Stimulated activated naive CD8-positive, alpha-beta T cell treated with anti-CD3 and anti-CD28 coated beads, Interleukin-15, Interleukin-2, amounts not matched to agents 100 ng/mL and 50 ng/mL, for 24 hours (primary cell): Measurements from ENCODE around the gene A3GALT2.

Experiments used
- H3K27ac Mint-ChIP-seq: one replicate; pipeline ENCODE4 v1.8.0; 2021; ENCODE audit warnings: mild to moderate bottlenecking, mixed read lengths
- H3K27me3 Mint-ChIP-seq: one replicate; pipeline ENCODE4 v1.8.0; 2021; ENCODE audit warnings: mixed read lengths
- H3K36me3 Mint-ChIP-seq: one replicate; pipeline ENCODE4 v1.8.0; 2021; ENCODE audit warnings: low read depth, mixed read lengths
- H3K4me1 Mint-ChIP-seq: one replicate; pipeline ENCODE4 v1.8.0; 2021; ENCODE audit warnings: low read depth, mixed read lengths
- H3K4me3 Mint-ChIP-seq: one replicate; pipeline ENCODE4 v1.8.0; 2021; ENCODE audit warnings: mild to moderate bottlenecking, mixed read lengths
- H3K9me3 Mint-ChIP-seq: one replicate; pipeline ENCODE4 v1.8.0; 2021; ENCODE audit warnings: mixed read lengths

The A3GALT2 gene

DNA sequence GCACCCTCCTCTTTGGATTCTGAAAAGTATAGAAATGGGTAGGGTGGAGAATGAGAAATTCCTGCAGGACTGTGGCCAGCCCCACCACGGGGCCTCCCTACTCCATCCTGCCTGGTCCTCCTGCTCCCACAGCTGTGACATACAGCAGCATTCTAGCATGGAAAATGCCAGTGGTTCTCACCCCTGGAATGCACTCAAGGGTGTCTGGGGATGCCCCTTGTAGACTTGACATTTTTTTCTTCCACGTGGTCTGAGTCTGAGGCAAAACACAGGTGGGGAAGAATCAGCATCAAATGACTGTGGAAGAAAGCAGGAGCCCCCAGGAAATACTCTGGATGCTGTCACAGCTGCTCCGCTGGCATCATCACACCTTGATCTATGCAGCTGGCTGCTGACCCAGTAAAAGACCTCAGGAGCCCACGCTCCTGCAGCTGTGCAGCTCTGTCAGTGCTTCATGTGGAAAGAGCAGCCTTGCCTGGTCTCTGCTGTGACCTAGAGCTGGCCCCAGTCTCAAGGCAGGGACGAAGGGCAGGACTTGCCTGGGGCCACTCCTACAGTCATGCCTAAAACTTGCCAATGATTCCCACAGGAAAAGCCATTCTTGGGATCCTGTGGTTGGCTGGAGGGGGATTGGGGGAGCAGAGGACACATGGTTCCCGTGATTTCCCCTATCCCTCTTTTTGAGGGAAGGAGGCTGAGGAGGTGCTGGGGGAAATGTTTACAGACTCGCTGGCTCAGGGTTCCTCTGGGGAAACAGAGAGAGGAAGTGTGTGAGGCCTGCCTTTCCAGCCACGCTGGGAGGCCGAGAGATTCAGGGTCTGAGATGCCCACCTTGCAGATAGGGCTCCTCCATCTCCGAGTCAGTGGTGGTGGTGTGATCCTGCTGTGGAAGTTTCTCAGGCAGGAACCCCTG lies 10.8 kb upstream of the A3GALT2 start:
- H3K27me3 Mint-ChIP-seq, result no peaks in the 10 kb centered on the region
- no peaks in the 10 kb centered on the region for H3K9me3 Mint-ChIP-seq
- H3K4me3 Mint-ChIP-seq, result no peak overlapping the region
- H3K36me3 Mint-ChIP-seq, result peaks cover 58% of the 10 kb centered on the region
- peaks cover 3% of the 10 kb centered on the region for H3K4me1 Mint-ChIP-seq
- no peak overlapping the region for H3K27ac Mint-ChIP-seq

- H3K9me3 Mint-ChIP-seq, result no peaks in the 10 kb centered on the region
- no peak overlapping the region for H3K27ac Mint-ChIP-seq
- no peak overlapping the region for H3K4me3 Mint-ChIP-seq
- H3K4me1 Mint-ChIP-seq, result no peaks in the 10 kb centered on the region
- H3K27me3 Mint-ChIP-seq, result no peaks in the 10 kb centered on the region
- peaks cover 65% of the 10 kb centered on the region for H3K36me3 Mint-ChIP-seq
Measured at GRCh38 chr1:33330906-33331305, 10.0 kb upstream of the A3GALT2 start.

- Mint-ChIP-seq H3K27me3 (no peaks in the 10 kb centered on the region), H3K27ac (no peak overlapping the region), H3K36me3 (peaks cover 70% of the 10 kb centered on the region), H3K4me1 (no peaks in the 10 kb centered on the region), H3K9me3 (no peaks in the 10 kb centered on the region), H3K4me3 (no peak overlapping the region)
Measured at GRCh38 chr1:33330361-33330890, 9.5 kb upstream of the A3GALT2 start.

DNA sequence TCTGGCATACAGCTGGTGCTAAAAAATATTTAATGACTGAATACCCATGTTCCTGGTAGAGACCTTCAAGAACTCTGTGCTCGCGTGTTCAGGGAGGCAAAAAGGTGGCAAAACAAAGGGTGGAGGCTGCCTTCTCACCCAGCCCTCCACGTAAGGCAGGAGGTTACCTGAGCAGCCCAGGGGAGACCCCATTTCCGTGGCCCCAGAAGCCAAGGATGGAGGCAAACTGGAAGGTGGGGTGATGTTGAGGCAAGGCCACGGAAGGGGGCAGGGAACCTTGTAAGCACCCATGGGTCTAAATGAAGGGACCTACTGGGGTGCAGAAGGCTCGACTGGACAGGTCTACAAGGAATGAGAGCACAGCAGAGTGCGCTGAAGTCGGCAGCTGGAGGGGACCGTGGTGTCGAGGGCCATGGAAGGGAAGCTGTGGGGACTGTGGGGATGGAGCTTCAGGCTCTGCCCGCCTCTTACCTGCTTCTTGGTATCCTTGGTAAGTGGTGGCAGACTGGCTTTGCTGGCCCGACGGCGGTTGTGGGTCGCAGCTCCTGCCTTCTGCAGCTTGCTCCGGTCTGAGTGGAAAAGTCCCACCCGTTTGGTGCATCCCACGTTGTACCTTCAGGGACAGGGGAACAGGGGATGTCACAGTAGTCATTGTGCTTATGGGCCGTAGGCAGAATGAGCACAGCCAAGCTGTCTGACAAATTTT lies 8.9 kb upstream of the A3GALT2 start:
- peaks cover 69% of the 10 kb centered on the region for H3K36me3 Mint-ChIP-seq
- H3K4me3 Mint-ChIP-seq, result no peak overlapping the region
- no peaks in the 10 kb centered on the region for H3K9me3 Mint-ChIP-seq
- no peak overlapping the region for H3K27ac Mint-ChIP-seq
- H3K27me3 Mint-ChIP-seq, result no peaks in the 10 kb centered on the region
- H3K4me1 Mint-ChIP-seq, result no peaks in the 10 kb centered on the region

DNA sequence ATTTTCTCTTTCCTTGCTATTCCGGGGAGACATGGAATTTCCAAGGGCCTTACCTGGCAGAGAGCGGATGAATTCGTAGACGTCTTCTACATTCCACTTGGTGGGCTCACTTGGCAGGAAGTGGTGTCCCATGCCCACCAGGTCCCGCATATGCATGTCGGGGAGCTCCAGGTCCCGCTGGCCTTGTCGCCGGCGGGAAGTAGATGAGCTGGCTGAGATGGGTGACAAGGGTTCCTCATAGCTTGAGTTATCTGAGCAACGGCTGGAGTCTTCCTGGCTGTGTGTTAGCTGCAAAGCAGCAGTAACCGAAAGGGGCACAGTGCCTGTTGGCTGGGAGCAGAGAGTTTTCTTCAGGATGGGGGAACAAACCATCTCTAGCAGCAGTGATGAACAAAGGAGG lies 7.9 kb upstream of the A3GALT2 start:
- H3K27me3 Mint-ChIP-seq, result no peaks in the 10 kb centered on the region
- H3K4me3 Mint-ChIP-seq, result no peak overlapping the region
- H3K36me3 Mint-ChIP-seq, result peaks cover 70% of the 10 kb centered on the region
- H3K4me1 Mint-ChIP-seq, result no peaks in the 10 kb centered on the region
- no peak overlapping the region for H3K27ac Mint-ChIP-seq
- H3K9me3 Mint-ChIP-seq, result no peaks in the 10 kb centered on the region

DNA sequence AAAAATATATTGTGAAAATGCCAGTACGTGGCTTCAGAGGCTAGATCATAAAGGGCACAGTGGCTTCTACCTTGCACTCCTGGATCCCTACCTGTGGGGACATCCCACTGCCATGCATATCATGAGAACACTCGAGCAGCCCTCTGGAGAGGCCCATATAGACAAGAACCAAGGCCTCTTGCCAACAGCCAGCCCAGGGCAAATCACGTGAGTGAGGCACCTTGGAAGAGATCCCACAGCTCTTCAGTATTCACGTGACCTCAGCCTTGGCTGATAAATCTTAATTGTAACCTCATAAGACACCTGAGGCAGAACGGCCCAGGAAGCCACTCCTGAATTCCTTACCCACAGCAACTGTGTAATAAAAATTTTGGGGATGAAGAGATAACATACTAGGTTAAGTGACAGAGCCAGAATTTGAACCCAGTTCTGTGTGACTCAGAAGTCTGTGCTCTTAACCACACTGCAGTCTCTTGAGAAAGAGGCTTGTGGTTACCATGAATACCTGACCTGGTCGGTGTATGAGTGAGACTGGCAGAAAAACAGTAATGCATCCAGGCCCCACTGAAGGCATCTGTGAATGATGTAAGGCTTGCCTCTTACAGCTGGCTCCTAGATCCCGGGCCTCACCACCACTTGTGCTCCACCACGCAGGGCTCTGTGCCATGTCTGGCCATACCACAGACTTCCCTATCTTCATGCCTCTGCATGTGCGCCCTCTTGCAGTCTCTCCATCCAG lies 6.9 kb upstream of the A3GALT2 start:
- Mint-ChIP-seq H3K27ac (no peak overlapping the region), H3K4me1 (no peaks in the 10 kb centered on the region), H3K27me3 (no peaks in the 10 kb centered on the region), H3K9me3 (no peaks in the 10 kb centered on the region), H3K36me3 (peaks cover 61% of the 10 kb centered on the region), H3K4me3 (no peak overlapping the region)

DNA sequence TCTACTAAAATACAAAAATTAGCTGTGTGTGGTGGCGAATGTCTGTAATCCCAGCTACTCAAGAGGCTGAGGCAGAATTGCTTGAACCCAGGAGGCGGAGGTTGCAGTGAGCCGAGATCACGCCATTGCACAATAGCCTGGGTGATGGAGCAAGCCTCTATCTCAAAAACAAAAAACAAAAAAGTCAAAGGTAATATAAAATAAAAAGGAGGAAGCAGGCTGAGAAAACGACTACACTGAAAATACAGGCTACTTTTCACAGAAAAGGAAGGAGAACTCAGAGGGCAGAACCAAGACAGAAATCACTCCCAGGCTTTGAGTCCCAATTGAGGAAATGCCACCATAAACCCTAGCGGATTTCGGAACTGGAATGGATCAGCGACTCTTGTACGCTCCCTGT lies 5.9 kb upstream of the A3GALT2 start:
- Mint-ChIP-seq H3K27ac (no peak overlapping the region), H3K36me3 (peaks cover 60% of the 10 kb centered on the region), H3K9me3 (no peaks in the 10 kb centered on the region)

DNA sequence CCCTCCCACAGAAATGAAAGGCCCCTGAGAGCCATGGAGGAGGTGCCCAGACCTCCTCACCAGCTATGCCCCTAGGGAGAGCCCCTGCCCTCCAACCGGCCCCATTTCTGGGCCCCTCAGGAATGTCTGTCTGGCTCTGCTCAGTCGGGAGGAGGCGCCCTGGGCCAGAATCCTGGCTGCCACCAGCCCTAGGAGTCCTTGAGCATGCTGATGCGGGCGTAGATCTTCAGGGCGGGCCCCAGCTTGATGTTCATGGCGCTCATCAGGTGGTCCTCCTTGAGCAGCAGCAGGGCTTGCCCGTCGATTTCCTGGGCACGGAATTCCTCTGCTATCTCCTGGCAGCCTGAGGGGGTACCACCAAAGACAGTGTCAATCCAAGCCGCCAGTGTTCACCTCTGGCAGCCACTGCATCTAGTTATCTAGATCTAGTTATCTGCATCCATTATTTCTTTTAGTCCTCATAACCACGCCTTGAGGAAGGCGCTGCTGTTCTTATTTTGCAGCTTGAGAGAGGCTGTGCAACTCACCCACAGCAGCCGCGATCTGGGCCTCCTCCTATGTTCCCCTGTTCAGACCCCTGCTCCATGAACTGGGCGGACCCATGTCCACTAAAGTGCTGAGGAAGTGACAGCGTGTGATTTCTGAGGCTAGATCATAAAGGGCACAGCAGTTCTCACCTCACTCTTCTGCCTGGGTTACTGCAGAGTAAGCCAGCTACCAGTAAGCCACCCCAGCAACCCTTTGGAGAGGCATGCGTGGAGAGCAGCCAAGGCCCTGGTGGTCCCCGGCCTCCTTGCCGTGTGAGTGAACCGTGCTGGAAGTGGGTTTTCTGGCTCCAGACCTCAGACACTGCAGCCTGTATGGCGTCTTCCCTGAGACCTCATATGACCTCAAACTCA lies 4.0 kb upstream of the A3GALT2 start:
- Mint-ChIP-seq H3K27ac (no peak overlapping the region), H3K36me3 (peaks cover 49% of the 10 kb centered on the region), H3K4me1 (no peaks in the 10 kb centered on the region), H3K9me3 (no peaks in the 10 kb centered on the region), H3K27me3 (no peaks in the 10 kb centered on the region), H3K4me3 (no peak overlapping the region)

More for the DNA sequence above, 5.9 kb upstream of the A3GALT2 start:
- no peaks in the 10 kb centered on the region for H3K4me1 Mint-ChIP-seq
- H3K4me3 Mint-ChIP-seq, result no peak overlapping the region
- H3K27me3 Mint-ChIP-seq, result no peaks in the 10 kb centered on the region

DNA sequence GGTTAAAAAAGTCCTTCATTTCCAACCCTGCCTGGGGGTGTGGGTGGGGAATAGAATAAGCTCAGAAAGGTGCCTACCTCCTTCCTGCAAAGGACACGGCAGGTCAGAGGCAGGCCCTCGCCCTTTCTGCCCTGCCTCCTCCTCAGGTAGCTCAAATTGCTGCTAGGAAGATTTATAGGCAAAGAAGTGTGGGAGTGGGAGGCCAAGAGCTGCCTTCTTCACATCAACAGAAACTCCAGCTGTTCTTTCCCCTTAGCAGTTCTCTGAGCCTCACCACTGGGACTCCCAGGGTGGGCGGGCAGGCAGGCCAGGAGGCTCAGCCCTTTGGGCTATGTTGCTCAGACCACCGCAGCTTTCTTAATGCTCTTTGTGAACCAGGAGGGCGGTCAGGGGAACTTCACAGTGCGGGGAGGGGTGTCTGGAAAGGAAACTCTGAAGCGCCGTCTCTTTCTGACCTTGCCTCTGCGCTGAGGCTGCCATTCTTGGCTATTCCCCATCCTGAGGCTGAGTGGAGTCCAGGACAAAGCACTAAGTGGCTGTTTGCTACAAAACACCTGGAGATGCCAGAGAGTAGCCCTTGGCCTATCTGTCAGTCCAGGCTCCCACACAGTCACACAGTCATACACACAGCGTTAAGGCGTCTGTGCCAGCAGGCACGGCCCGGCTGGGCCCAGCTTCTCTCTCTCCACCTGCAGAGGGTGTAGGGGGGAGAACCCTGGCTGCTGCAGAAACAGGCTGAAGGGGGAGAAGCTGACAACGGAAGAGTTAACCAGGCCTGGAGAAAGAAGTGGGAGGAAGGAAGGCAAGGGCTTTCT lies 3.0 kb upstream of the A3GALT2 start:
- H3K4me3 Mint-ChIP-seq, result no peak overlapping the region
- H3K4me1 Mint-ChIP-seq, result no peaks in the 10 kb centered on the region
- H3K27me3 Mint-ChIP-seq, result no peaks in the 10 kb centered on the region
- no peak overlapping the region for H3K27ac Mint-ChIP-seq
- H3K36me3 Mint-ChIP-seq, result peaks cover 38% of the 10 kb centered on the region
- H3K9me3 Mint-ChIP-seq, result no peaks in the 10 kb centered on the region

DNA sequence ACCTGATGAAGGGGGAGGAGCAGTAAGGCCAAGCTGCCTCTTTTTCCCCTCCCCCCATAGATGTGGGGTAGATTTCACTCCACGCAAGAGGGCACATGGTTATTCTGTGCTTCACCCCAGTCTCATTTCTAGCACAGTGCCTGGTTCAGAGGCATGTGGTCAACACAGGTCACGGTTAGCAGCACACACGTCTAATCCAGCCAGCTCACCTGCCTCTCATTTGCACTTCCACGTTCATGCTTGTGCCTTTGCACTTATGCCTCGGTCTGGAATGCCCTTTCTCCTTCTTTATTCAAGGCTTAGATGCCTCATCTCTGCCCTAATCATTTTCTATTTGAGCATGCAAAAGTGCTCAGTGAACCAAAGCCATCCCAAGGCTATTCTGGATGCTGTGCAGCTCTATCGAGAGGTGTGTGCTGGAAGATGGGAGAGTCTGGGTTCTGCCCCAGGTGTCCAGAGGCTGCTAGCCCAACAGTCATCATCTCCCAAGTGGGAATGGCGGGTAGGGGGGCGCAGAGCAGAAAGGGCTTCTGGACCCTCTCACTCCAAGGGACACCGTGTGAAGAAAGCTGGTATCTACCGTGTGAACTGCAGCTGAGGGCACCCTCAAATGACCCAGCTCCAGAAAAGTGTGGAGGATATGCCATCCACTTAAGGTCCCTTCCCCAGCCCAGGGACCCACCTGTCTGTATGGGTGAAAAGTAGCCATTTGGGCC lies 2.1 kb upstream of the A3GALT2 start:
- Mint-ChIP-seq H3K36me3 (peaks cover 30% of the 10 kb centered on the region), H3K9me3 (no peaks in the 10 kb centered on the region), H3K4me3 (no peak overlapping the region), H3K27ac (no peak overlapping the region), H3K4me1 (no peaks in the 10 kb centered on the region), H3K27me3 (no peaks in the 10 kb centered on the region)

- Mint-ChIP-seq H3K27ac (no peak overlapping the region), H3K4me1 (no peaks in the 10 kb centered on the region), H3K36me3 (peaks cover 26% of the 10 kb centered on the region)
Measured at GRCh38 chr1:33322109-33322508, 1.2 kb upstream of the A3GALT2 start.

GRCh38 chr1:33321178-33321577 lies 280 bp upstream of the A3GALT2 start:
- no peaks in the 10 kb centered on the region for H3K9me3 Mint-ChIP-seq
- H3K27me3 Mint-ChIP-seq, result no peaks in the 10 kb centered on the region
- H3K4me3 Mint-ChIP-seq, result no peak overlapping the region
- no peaks in the 10 kb centered on the region for H3K4me1 Mint-ChIP-seq
- H3K27ac Mint-ChIP-seq, result no peak overlapping the region
- H3K36me3 Mint-ChIP-seq, result peaks cover 18% of the 10 kb centered on the region

More at GRCh38 chr1:33322109-33322508, 1.2 kb upstream of the A3GALT2 start:
- no peak overlapping the region for H3K4me3 Mint-ChIP-seq
- H3K9me3 Mint-ChIP-seq, result no peaks in the 10 kb centered on the region
- no peaks in the 10 kb centered on the region for H3K27me3 Mint-ChIP-seq
